ENCODE data around the gene CCDC88C.

Gene CCDC88C

GRCh38 chr14:91342206-91342760 lies 75.3 kb downstream of the CCDC88C start:
- DNase-seq, result no peak

- no peak for DNase-seq
Observed at GRCh38 chr14:91341751-91342154, 75.9 kb downstream of the CCDC88C start.

GRCh38 chr14:91341334-91341733 lies 76.3 kb downstream of the CCDC88C start:
- DNase-seq, result no peak

GRCh38 chr14:91339671-91340369 lies 77.8 kb downstream of the CCDC88C start:
- no peak for DNase-seq

- DNase-seq, result no peak
Observed at GRCh38 chr14:91339076-91339475, 78.5 kb downstream of the CCDC88C start.

GRCh38 chr14:91338379-91338778 lies 79.2 kb downstream of the CCDC88C start:
- DNase-seq, result no peak

GRCh38 chr14:91337699-91338335 lies 79.8 kb downstream of the CCDC88C start:
- DNase-seq, result no peak

- DNase-seq, result no peak
Observed at GRCh38 chr14:91336093-91336450, 81.5 kb downstream of the CCDC88C start.

- DNase-seq, result no peak
Observed at GRCh38 chr14:91335191-91336092, 82.2 kb downstream of the CCDC88C start.

- DNase-seq, result no peak
Observed at GRCh38 chr14:91333650-91334039, 84.0 kb downstream of the CCDC88C start.

- no peak for DNase-seq
Observed at GRCh38 chr14:91332986-91333649, 84.5 kb downstream of the CCDC88C start.

- no peak for DNase-seq
Observed at GRCh38 chr14:91332171-91332985, 85.2 kb downstream of the CCDC88C start.

- DNase-seq, result no peak
Observed at GRCh38 chr14:91331721-91332120, 85.9 kb downstream of the CCDC88C start.

- DNase-seq, result no peak
Observed at GRCh38 chr14:91330856-91331255, 86.8 kb downstream of the CCDC88C start.

GRCh38 chr14:91330096-91330696 lies 87.4 kb downstream of the CCDC88C start:
- no peak for DNase-seq

GRCh38 chr14:91329486-91330014 lies 88.1 kb downstream of the CCDC88C start:
- DNase-seq, result no peak

GRCh38 chr14:91328313-91329050 lies 89.1 kb downstream of the CCDC88C start:
- no peak for DNase-seq

- DNase-seq, result no peak
Observed at GRCh38 chr14:91327661-91328312, 89.8 kb downstream of the CCDC88C start.

- DNase-seq, result no peak
Observed at GRCh38 chr14:91327250-91327595, 90.4 kb downstream of the CCDC88C start.

All from HCEC 1CT (cell line).